Measurements from ENCODE around the gene LENG8.

The LENG8 gene

GRCh38 chr19:54407780-54408179 lies 41.2 kb upstream of the LENG8 start:
- Histone ChIP-seq H2AK5ac (ENCODE audit: low read depth, low read length) (no peak overlapping the region), H3K9ac (ENCODE audit: low read depth, low read length, poor library complexity) (no peak overlapping the region), H3K4me2 (ENCODE audit: insufficient read depth, low read length, poor library complexity, severe bottlenecking) (no peak overlapping the region), H3K14ac (ENCODE audit: low read length) (no peak overlapping the region), H3K36me3 (replicated peaks in 1 of 2; ENCODE audit: control insufficient read depth in 2 of 2, insufficient read depth in 2 of 2, low read length in 2 of 2) (no peaks in the 10 kb centered on the region), H2BK15ac (ENCODE audit: low read length) (no peak overlapping the region), H3K27me3 (ENCODE audit: control insufficient read depth in 3 of 3, insufficient read depth in 3 of 3, low read depth in 1 of 3, low read length in 3 of 3) (no peaks in the 10 kb centered on the region), H3K23ac (ENCODE audit: low read depth, low read length, poor library complexity) (no peak overlapping the region), H4K8ac (ENCODE audit: low read depth, low read length) (no peak overlapping the region), H3K4me1 (ENCODE audit: control insufficient read depth in 2 of 2, insufficient read depth in 1 of 2, low read depth in 1 of 2, low read length in 2 of 2) (peaks cover 0 to 4% of the 10 kb centered on the region in 2 donors), H3K4ac (ENCODE audit: low read length) (no peak overlapping the region), H3K9me3 (replicated peaks in 1 of 2; ENCODE audit: control insufficient read depth in 2 of 2, insufficient read depth in 1 of 2, low read depth in 1 of 2, low read length in 2 of 2) (no peaks in the 10 kb centered on the region), H3K4me3 (ENCODE audit: low read length in 2 of 2) (no peak overlapping the region), H2BK5ac (ENCODE audit: low read length) (no peak overlapping the region), H3K79me1 (ENCODE audit: low read depth, low read length) (no peaks in the 10 kb centered on the region), H3K18ac (ENCODE audit: low read length) (no peak overlapping the region), H2BK120ac (ENCODE audit: low read depth, low read length) (no peak overlapping the region), H2BK12ac (ENCODE audit: low read length) (no peak overlapping the region), H4K91ac (ENCODE audit: low read depth, low read length, poor library complexity) (no peak overlapping the region), H3K27ac (replicated peaks; ENCODE audit: low read length) (no peak overlapping the region), H2AFZ (ENCODE audit: low read length) (no peak overlapping the region)
- WGBS, 2 donors (ENCODE audit: extremely low coverage in 2 of 2, insufficient read length in 2 of 2, insufficient replicate concordance in 1 of 2): no CpG with 5 or more reads among the region's 7 CpGs
- DNase-seq (ENCODE audit: low spot score): no peak

- H3K4me1 ChIP-seq (ENCODE audit: control insufficient read depth in 2 of 2, insufficient read depth in 1 of 2, low read depth in 1 of 2, low read length in 2 of 2): peaks cover 0 to 4% of the 10 kb centered on the region in 2 donors
- no peak overlapping the region for H2AK5ac ChIP-seq (ENCODE audit: low read depth, low read length)
- no peak overlapping the region for H4K8ac ChIP-seq (ENCODE audit: low read depth, low read length)
- H4K91ac ChIP-seq (ENCODE audit: low read depth, low read length, poor library complexity): no peak overlapping the region
- H3K9ac ChIP-seq (ENCODE audit: low read depth, low read length, poor library complexity): no peak overlapping the region
- no peak overlapping the region for H2BK12ac ChIP-seq (ENCODE audit: low read length)
- H3K27me3 ChIP-seq (ENCODE audit: control insufficient read depth in 3 of 3, insufficient read depth in 3 of 3, low read depth in 1 of 3, low read length in 3 of 3): no peaks in the 10 kb centered on the region
- no peaks in the 10 kb centered on the region for H3K9me3 ChIP-seq (replicated peaks in 1 of 2; ENCODE audit: control insufficient read depth in 2 of 2, insufficient read depth in 1 of 2, low read depth in 1 of 2, low read length in 2 of 2)
- H3K79me1 ChIP-seq (ENCODE audit: low read depth, low read length): no peaks in the 10 kb centered on the region
- H2BK120ac ChIP-seq (ENCODE audit: low read depth, low read length): no peak overlapping the region
- H2BK5ac ChIP-seq (ENCODE audit: low read length): no peak overlapping the region
- H2AFZ ChIP-seq (ENCODE audit: low read length): no peak overlapping the region
- no peak overlapping the region for H3K4ac ChIP-seq (ENCODE audit: low read length)
- DNase-seq (ENCODE audit: low spot score): no peak
- no peak overlapping the region for H2BK15ac ChIP-seq (ENCODE audit: low read length)
- H3K4me3 ChIP-seq (ENCODE audit: low read length in 2 of 2): no peak overlapping the region
- no peaks in the 10 kb centered on the region for H3K36me3 ChIP-seq (replicated peaks in 1 of 2; ENCODE audit: control insufficient read depth in 2 of 2, insufficient read depth in 2 of 2, low read length in 2 of 2)
- no peak overlapping the region for H3K27ac ChIP-seq (replicated peaks; ENCODE audit: low read length)
- H3K14ac ChIP-seq (ENCODE audit: low read length): no peak overlapping the region
- no peak overlapping the region for H3K18ac ChIP-seq (ENCODE audit: low read length)
- H3K23ac ChIP-seq (ENCODE audit: low read depth, low read length, poor library complexity): no peak overlapping the region
- no CpG with 5 or more reads among the region's 9 CpGs for WGBS, 2 donors (ENCODE audit: extremely low coverage in 2 of 2, insufficient read length in 2 of 2, insufficient replicate concordance in 1 of 2)
- H3K4me2 ChIP-seq (ENCODE audit: insufficient read depth, low read length, poor library complexity, severe bottlenecking): no peak overlapping the region
These were observed 40.5 kb upstream of the LENG8 start for GRCh38 chr19:54408456-54409026.

- Histone ChIP-seq H3K4me2 (ENCODE audit: insufficient read depth, low read length, poor library complexity, severe bottlenecking) (no peak overlapping the region), H3K14ac (ENCODE audit: low read length) (no peak overlapping the region), H4K91ac (ENCODE audit: low read depth, low read length, poor library complexity) (no peak overlapping the region), H3K27ac (replicated peaks; ENCODE audit: low read length) (no peak overlapping the region), H2AFZ (ENCODE audit: low read length) (no peak overlapping the region), H3K9ac (ENCODE audit: low read depth, low read length, poor library complexity) (no peak overlapping the region), H3K27me3 (ENCODE audit: control insufficient read depth in 3 of 3, insufficient read depth in 3 of 3, low read depth in 1 of 3, low read length in 3 of 3) (no peaks in the 10 kb centered on the region), H3K36me3 (replicated peaks in 1 of 2; ENCODE audit: control insufficient read depth in 2 of 2, insufficient read depth in 2 of 2, low read length in 2 of 2) (no peaks in the 10 kb centered on the region), H2BK120ac (ENCODE audit: low read depth, low read length) (no peak overlapping the region), H3K4me3 (ENCODE audit: low read length in 2 of 2) (no peak overlapping the region), H2BK12ac (ENCODE audit: low read length) (no peak overlapping the region), H3K4ac (ENCODE audit: low read length) (no peak overlapping the region), H3K9me3 (replicated peaks in 1 of 2; ENCODE audit: control insufficient read depth in 2 of 2, insufficient read depth in 1 of 2, low read depth in 1 of 2, low read length in 2 of 2) (peaks cover 0 to 8% of the 10 kb centered on the region in 2 donors), H2AK5ac (ENCODE audit: low read depth, low read length) (no peak overlapping the region), H4K8ac (ENCODE audit: low read depth, low read length) (no peak overlapping the region), H3K4me1 (ENCODE audit: control insufficient read depth in 2 of 2, insufficient read depth in 1 of 2, low read depth in 1 of 2, low read length in 2 of 2) (peaks cover 0 to 4% of the 10 kb centered on the region in 2 donors), H2BK5ac (ENCODE audit: low read length) (no peak overlapping the region), H3K18ac (ENCODE audit: low read length) (no peak overlapping the region), H2BK15ac (ENCODE audit: low read length) (no peak overlapping the region), H3K23ac (ENCODE audit: low read depth, low read length, poor library complexity) (no peak overlapping the region), H3K79me1 (ENCODE audit: low read depth, low read length) (peaks cover 1% of the 10 kb centered on the region)
- no peak for DNase-seq (ENCODE audit: low spot score)
These were observed 38.0 kb upstream of the LENG8 start for GRCh38 chr19:54411033-54411432.

GRCh38 chr19:54412877-54413276 lies 36.1 kb upstream of the LENG8 start:
- no peak overlapping the region for H3K4me3 ChIP-seq (ENCODE audit: low read length in 2 of 2)
- no peak overlapping the region for H2AFZ ChIP-seq (ENCODE audit: low read length)
- no peak overlapping the region for H4K8ac ChIP-seq (ENCODE audit: low read depth, low read length)
- no peak overlapping the region for H3K4ac ChIP-seq (ENCODE audit: low read length)
- WGBS, 2 donors (ENCODE audit: extremely low coverage in 2 of 2, insufficient read length in 2 of 2, insufficient replicate concordance in 1 of 2): no CpG with 5 or more reads among the region's 4 CpGs
- no peak overlapping the region for H3K23ac ChIP-seq (ENCODE audit: low read depth, low read length, poor library complexity)
- no peak overlapping the region for H2BK120ac ChIP-seq (ENCODE audit: low read depth, low read length)
- no peak for DNase-seq (ENCODE audit: low spot score)
- H2AK5ac ChIP-seq (ENCODE audit: low read depth, low read length): no peak overlapping the region
- H3K9me3 ChIP-seq (replicated peaks in 1 of 2; ENCODE audit: control insufficient read depth in 2 of 2, insufficient read depth in 1 of 2, low read depth in 1 of 2, low read length in 2 of 2): peaks cover 0 to 8% of the 10 kb centered on the region in 2 donors
- H2BK5ac ChIP-seq (ENCODE audit: low read length): no peak overlapping the region
- peaks cover 14% of the 10 kb centered on the region in 2 donors for H3K4me1 ChIP-seq (ENCODE audit: control insufficient read depth in 2 of 2, insufficient read depth in 1 of 2, low read depth in 1 of 2, low read length in 2 of 2)
- H2BK15ac ChIP-seq (ENCODE audit: low read length): no peak overlapping the region
- H3K27me3 ChIP-seq (ENCODE audit: control insufficient read depth in 3 of 3, insufficient read depth in 3 of 3, low read depth in 1 of 3, low read length in 3 of 3): no peaks in the 10 kb centered on the region
- H3K9ac ChIP-seq (ENCODE audit: low read depth, low read length, poor library complexity): no peak overlapping the region
- H2BK12ac ChIP-seq (ENCODE audit: low read length): no peak overlapping the region
- H3K4me2 ChIP-seq (ENCODE audit: insufficient read depth, low read length, poor library complexity, severe bottlenecking): no peak overlapping the region
- H3K14ac ChIP-seq (ENCODE audit: low read length): no peak overlapping the region
- no peak overlapping the region for H4K91ac ChIP-seq (ENCODE audit: low read depth, low read length, poor library complexity)
- H3K27ac ChIP-seq (replicated peaks; ENCODE audit: low read length): no peak overlapping the region
- peaks cover 6 to 10% of the 10 kb centered on the region in 2 donors for H3K36me3 ChIP-seq (replicated peaks in 1 of 2; ENCODE audit: control insufficient read depth in 2 of 2, insufficient read depth in 2 of 2, low read length in 2 of 2)
- H3K79me1 ChIP-seq (ENCODE audit: low read depth, low read length): peaks cover 14% of the 10 kb centered on the region
- no peak overlapping the region for H3K18ac ChIP-seq (ENCODE audit: low read length)
